Naive thymus-derived CD4-positive, alpha-beta T cell (primary cell): ENCODE results near the gene RPE. TPM values are rescaled to one million over a fixed set of nuclear protein-coding genes. Genes with fewer than 3 reads are reported as not detected.

Source experiments
- ATAC-seq: fragments of 150-1000 bp; cut with Tn5 transposase; 2 replicates; pipeline ENCODE4 v1.10.0; 2021; ENCODE audit warnings: mild to moderate bottlenecking, moderate library complexity
- CTCF ChIA-PET: fragments of 350-600 bp; sonication (Branson Sonifier 250); formaldehyde crosslinking; loops from one replicate; lab custom pipeline; 2021; ENCODE audit warnings: antibody characterized with exemption; lab: Charles Lee
- POLR2A ChIA-PET: fragments of 350-600 bp; sonication (Branson Sonifier 250); formaldehyde crosslinking; loops from one replicate; lab custom pipeline; 2021; ENCODE audit warnings: antibody characterized with exemption, inconsistent platforms; lab: Charles Lee
- DNase-seq, 9 donors: peaks; one replicate each; pipeline versions ENCODE4 v3.0.0 to v3.0.0-alpha.2; 2020 to 2022; ENCODE audit warnings: mixed read lengths in 1 of 9
- H3K27ac ChIP-seq: one replicate; pipeline ENCODE4 v1.7.0; 2013; ENCODE audit warnings: mild to moderate bottlenecking, low read depth, low read length, moderate library complexity
- H3K27me3 ChIP-seq, 2 donors: one replicate each; pipeline ENCODE4 v1.7.0; 2013; ENCODE audit warnings: low read length in 2 of 2, mild to moderate bottlenecking in 2 of 2, moderate library complexity in 2 of 2; ENCODE audit not compliant: control insufficient read depth in 2 of 2, insufficient read depth in 2 of 2
- H3K36me3 ChIP-seq, 3 experiments: 1 replicate in 2 of 3; 2 replicates in 1 of 3; pipeline ENCODE4 v1.7.0; 2013; ENCODE audit warnings: low read length in 3 of 3, mild to moderate bottlenecking in 3 of 3, moderate library complexity in 1 of 3; ENCODE audit not compliant: insufficient read depth in 3 of 3, control insufficient read depth in 2 of 3
- H3K4me1 ChIP-seq, 2 donors: one replicate each; pipeline ENCODE4 v1.7.0; 2013; ENCODE audit warnings: low read length in 2 of 2, mild to moderate bottlenecking in 2 of 2, moderate library complexity in 1 of 2; ENCODE audit not compliant: control insufficient read depth in 2 of 2, insufficient read depth in 2 of 2
- H3K4me3 ChIP-seq: 2 replicates; pipeline ENCODE4 v1.7.0; 2013; ENCODE audit warnings: mild to moderate bottlenecking, low read length
- H3K9me3 ChIP-seq, 3 experiments: 1 replicate in 2 of 3; 2 replicates in 1 of 3; pipeline ENCODE4 v1.7.0; 2013; ENCODE audit warnings: low read length in 3 of 3; ENCODE audit not compliant: control insufficient read depth in 2 of 3
- H3K27ac Mint-ChIP-seq, 9 donors: one replicate each; pipeline ENCODE4 v1.8.0; 2020 to 2022; ENCODE audit warnings: mixed read lengths in 9 of 9, mild to moderate bottlenecking in 8 of 9, moderate library complexity in 5 of 9, inconsistent platforms in 2 of 9
- H3K27me3 Mint-ChIP-seq, 5 donors: one replicate each; pipeline ENCODE4 v1.8.0; 2021 to 2022; ENCODE audit warnings: mixed read lengths in 5 of 5, mild to moderate bottlenecking in 1 of 5
- H3K36me3 Mint-ChIP-seq, 5 donors: one replicate each; pipeline ENCODE4 v1.8.0; 2020 to 2022; ENCODE audit warnings: mixed read lengths in 5 of 5, mild to moderate bottlenecking in 3 of 5, inconsistent platforms in 1 of 5
- H3K4me1 Mint-ChIP-seq, 7 donors: one replicate each; pipeline ENCODE4 v1.8.0; 2020 to 2022; ENCODE audit warnings: mixed read lengths in 7 of 7, mild to moderate bottlenecking in 3 of 7, inconsistent platforms in 1 of 7
- H3K4me3 Mint-ChIP-seq, 10 donors: one replicate each; pipeline ENCODE4 v1.8.0; 2020 to 2022; ENCODE audit warnings: mild to moderate bottlenecking in 10 of 10, mixed read lengths in 10 of 10, moderate library complexity in 6 of 10, inconsistent platforms in 2 of 10
- H3K9me3 Mint-ChIP-seq, 11 donors: one replicate each; pipeline ENCODE4 v1.8.0; 2020 to 2022; ENCODE audit warnings: mixed read lengths in 11 of 11, mild to moderate bottlenecking in 4 of 11, inconsistent platforms in 1 of 11, moderate library complexity in 1 of 11
- intact Hi-C, 2 donors: fragments of 100-400 bp; cut with micrococcal nuclease; formaldehyde crosslinking; loops; one replicate each; pipeline ENCODE4 v1.15.1; 2023
- polyA plus RNA-seq, 2 donors: library from polyadenylated mRNA; unstranded; fragments of 300-500 nt; fragmentation: Illumina TruSeq; gene quantifications; one replicate each; pipeline ENCODE4 v1.2.3, GENCODE V29; 2021
- total RNA-seq, 6 experiments: library from RNA in 5 of 6; stranded (reverse) in 5 of 6; gene quantifications; 1 replicate in 5 of 6; 2 replicates in 1 of 6; pipeline ENCODE4 v1.2.3 and lab custom pipeline; 2021 to 2026

RPE gene
- total and polyA plus RNA-seq, 7 experiments from 2014 or later = 15.9 to 47.3 (median 23.7) TPM

DNA sequence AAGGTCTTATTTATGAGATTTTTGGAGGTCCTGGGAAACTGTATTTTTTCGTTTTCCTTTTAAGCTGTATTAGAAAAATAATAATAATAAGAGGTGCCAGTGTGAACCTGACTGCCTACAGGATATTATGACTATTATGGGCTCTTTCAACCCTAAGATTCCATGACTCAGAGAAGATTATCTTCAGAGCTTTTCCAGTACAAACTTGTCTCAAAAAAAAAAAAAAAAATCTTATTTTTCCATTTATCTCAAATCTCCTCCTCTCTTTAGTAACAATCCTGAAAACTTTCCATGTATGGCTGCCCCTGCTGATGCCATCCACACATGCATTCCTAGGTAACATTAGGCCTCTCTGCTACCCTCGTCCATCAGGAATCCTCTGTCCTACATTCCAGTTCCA lies 36.7 kb upstream of the RPE start:
- H3K4me1 Mint-ChIP-seq = no peaks in the 10 kb centered on the region
- no peak overlapping the region for H3K27ac Mint-ChIP-seq
- H3K27me3 ChIP-seq = no peaks in the 10 kb centered on the region
- H3K4me3 Mint-ChIP-seq = no peak overlapping the region
- no peaks in the 10 kb centered on the region for H3K36me3 Mint-ChIP-seq
- H3K9me3 Mint-ChIP-seq = no peaks in the 10 kb centered on the region
- ATAC-seq = no peak
- no peaks in the 10 kb centered on the region for H3K36me3 ChIP-seq
- intact Hi-C loops = no loop called here
- ChIA-PET CTCF (interaction anchor here (0.6 to 0.8 kb wide), 2 partner anchors 11 to 140 kb away, joined by 3 read pairs; no protein-coding TSS in a partner anchor), POLR2A (no interaction called here)
- no peak overlapping the region for H3K27ac ChIP-seq
- H3K9me3 ChIP-seq = no peaks in the 10 kb centered on the region
- H3K4me1 ChIP-seq = no peaks in the 10 kb centered on the region
- peaks cover 0 to 20% (median 0%) of the 10 kb centered on the region in 5 donors for H3K27me3 Mint-ChIP-seq
- H3K4me3 ChIP-seq = no peak overlapping the region
- no peak for DNase-seq

DNA sequence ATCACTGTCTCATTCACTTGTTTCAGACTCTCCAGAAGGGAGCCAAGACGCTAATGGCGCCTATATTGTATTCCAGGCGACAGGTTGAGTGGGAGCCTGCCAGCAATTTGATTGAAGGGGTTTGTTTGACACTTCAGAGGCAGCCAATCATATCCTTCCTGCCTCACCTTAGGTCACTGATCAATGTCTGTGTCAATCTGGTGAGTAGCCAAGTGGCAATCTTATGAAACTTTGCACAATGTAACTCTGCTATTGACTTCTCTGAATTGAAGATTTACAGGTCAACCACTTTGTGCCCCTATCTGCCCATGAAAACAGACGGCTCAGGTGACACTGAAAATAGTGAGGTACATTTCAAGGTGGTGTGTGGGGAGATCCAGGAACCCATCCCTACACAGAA lies 32.7 kb upstream of the RPE start:
- Mint-ChIP-seq H3K9me3 (no peaks in the 10 kb centered on the region), H3K27ac (no peak overlapping the region), H3K36me3 (no peaks in the 10 kb centered on the region), H3K4me3 (no peak overlapping the region), H3K4me1 (no peaks in the 10 kb centered on the region), H3K27me3 (peaks cover 0 to 17% (median 12%) of the 10 kb centered on the region in 5 donors)
- CTCF ChIA-PET = no interaction called here
- Histone ChIP-seq H3K9me3 (no peaks in the 10 kb centered on the region), H3K27ac (no peak overlapping the region), H3K36me3 (no peaks in the 10 kb centered on the region), H3K4me3 (no peak overlapping the region), H3K4me1 (no peaks in the 10 kb centered on the region), H3K27me3 (no peaks in the 10 kb centered on the region)
- intact Hi-C loops = no loop called here
- ATAC-seq (no peak), DNase-seq (no peak)
- POLR2A ChIA-PET = no interaction called here

DNA sequence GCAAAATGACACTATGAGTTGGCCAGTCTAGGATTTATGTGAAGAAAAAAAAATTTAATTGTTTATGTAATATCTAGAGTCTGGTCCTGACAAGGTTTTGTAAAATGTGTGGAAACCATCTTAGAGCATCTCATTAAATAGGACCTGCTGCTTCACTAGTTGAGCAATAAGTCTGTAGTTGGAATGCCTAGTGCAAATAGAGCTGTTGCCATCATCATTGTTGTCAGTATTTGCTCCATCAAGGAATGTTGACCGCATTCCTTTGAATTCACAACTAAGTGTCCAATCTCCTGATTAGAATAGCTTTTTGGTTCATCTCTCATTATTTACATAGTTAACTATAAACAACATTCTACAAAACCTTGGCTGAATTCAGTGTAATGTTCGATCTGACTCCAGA lies 32.2 kb upstream of the RPE start:
- Histone ChIP-seq H3K9me3 (no peaks in the 10 kb centered on the region), H3K27ac (no peak overlapping the region), H3K4me1 (no peaks in the 10 kb centered on the region), H3K27me3 (no peaks in the 10 kb centered on the region), H3K4me3 (no peak overlapping the region), H3K36me3 (no peaks in the 10 kb centered on the region)
- ATAC-seq (no peak), DNase-seq (no peak)
- Mint-ChIP-seq H3K4me1 (no peaks in the 10 kb centered on the region), H3K9me3 (no peaks in the 10 kb centered on the region), H3K27me3 (peaks cover 0 to 17% (median 12%) of the 10 kb centered on the region in 5 donors), H3K27ac (no peak overlapping the region), H3K4me3 (no peak overlapping the region), H3K36me3 (no peaks in the 10 kb centered on the region)
- intact Hi-C loops = no loop called here
- POLR2A ChIA-PET = no interaction called here
- CTCF ChIA-PET = no interaction called here

DNA sequence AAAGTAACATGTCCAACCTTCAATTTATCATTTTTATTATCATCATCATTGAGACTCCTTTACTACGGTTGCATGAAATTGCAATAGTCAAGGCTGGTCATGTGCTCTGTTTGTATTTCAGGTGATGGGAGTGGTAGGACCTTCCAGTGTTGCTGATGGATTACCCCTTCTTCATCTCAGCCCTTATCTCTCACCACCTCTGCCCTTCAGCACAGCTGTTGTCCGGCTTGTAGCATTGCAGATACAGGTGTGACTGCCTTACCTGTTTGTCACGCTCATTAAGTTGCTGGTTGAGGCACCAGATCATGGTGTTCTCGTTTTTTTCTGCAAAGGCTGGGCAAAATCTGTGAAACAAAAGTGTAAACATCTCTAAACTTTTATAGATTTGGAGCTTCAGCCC lies 31.7 kb upstream of the RPE start:
- DNase-seq (no peak), ATAC-seq (no peak)
- intact Hi-C loops = no loop called here
- no peaks in the 10 kb centered on the region for H3K36me3 Mint-ChIP-seq
- peaks cover 0 to 17% (median 12%) of the 10 kb centered on the region in 5 donors for H3K27me3 Mint-ChIP-seq
- H3K4me1 Mint-ChIP-seq = no peaks in the 10 kb centered on the region
- H3K9me3 ChIP-seq = no peaks in the 10 kb centered on the region
- H3K4me3 ChIP-seq = no peak overlapping the region
- ChIA-PET CTCF (no interaction called here), POLR2A (no interaction called here)
- no peaks in the 10 kb centered on the region for H3K4me1 ChIP-seq
- H3K27ac ChIP-seq = no peak overlapping the region
- no peak overlapping the region for H3K4me3 Mint-ChIP-seq
- H3K27me3 ChIP-seq = no peaks in the 10 kb centered on the region
- no peak overlapping the region for H3K27ac Mint-ChIP-seq
- H3K9me3 Mint-ChIP-seq = no peaks in the 10 kb centered on the region
- H3K36me3 ChIP-seq = no peaks in the 10 kb centered on the region

DNA sequence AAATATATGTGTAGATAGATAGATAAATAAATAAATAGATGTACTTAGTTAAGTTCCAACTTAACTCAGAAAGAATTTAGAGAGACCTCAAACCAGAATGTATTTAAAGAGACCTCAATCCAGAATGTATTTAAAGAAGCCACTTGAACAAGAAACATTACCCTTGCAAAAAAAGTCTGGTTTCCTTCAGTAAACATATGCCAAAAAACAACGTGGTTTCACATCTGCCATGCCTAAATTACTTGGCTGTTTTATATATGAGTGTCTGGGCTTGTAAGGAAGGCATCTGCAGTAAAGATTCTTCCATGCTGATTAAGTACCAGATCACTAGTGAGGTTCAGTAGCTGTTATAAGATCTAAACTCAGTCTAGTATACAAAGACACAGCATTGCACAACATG lies 29.1 kb upstream of the RPE start:
- intact Hi-C loops = no loop called here

DNA sequence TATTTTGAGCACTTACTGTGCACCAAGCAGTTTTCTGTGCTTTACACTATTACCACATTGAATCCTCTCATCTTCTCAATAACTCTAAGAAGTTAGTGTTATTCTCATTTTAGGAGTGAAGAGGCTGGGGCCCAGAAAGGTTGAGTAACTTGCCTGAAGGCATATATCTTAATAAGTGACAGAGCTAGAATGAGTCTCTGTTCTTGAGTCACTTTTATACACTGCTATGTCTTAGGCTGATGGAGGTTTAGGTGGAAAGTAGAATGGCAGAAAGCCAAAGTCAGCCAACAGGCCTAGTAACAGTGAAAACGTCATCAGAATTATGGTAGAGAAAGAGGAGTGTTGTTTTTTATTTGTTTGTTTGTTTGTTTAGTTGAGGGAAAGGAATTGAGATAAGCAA lies 27.9 kb upstream of the RPE start:
- H3K9me3 Mint-ChIP-seq = no peaks in the 10 kb centered on the region
- Histone ChIP-seq H3K9me3 (no peaks in the 10 kb centered on the region), H3K36me3 (no peaks in the 10 kb centered on the region), H3K27me3 (no peaks in the 10 kb centered on the region), H3K4me1 (no peaks in the 10 kb centered on the region), H3K27ac (no peak overlapping the region), H3K4me3 (no peak overlapping the region)
- ATAC-seq (no peak), DNase-seq (no peak)
- CTCF ChIA-PET = no interaction called here
- H3K27ac Mint-ChIP-seq = no peak overlapping the region
- H3K4me3 Mint-ChIP-seq = no peak overlapping the region
- H3K36me3 Mint-ChIP-seq = no peaks in the 10 kb centered on the region
- no peaks in the 10 kb centered on the region for H3K4me1 Mint-ChIP-seq
- intact Hi-C loops = no loop called here
- H3K27me3 Mint-ChIP-seq = peaks cover 4 to 17% (median 10%) of the 10 kb centered on the region in 5 donors
- POLR2A ChIA-PET = no interaction called here

More for the DNA sequence above, 29.1 kb upstream of the RPE start:
- no peaks in the 10 kb centered on the region for H3K36me3 ChIP-seq
- ATAC-seq = no peak
- ChIA-PET POLR2A (no interaction called here), CTCF (interaction anchor here (0.7 to 2.0 kb wide), 2 partner anchors 8 to 222 kb away, joined by 4 to 10 read pairs; no protein-coding TSS in a partner anchor)
- no peaks in the 10 kb centered on the region for H3K36me3 Mint-ChIP-seq
- no peak overlapping the region for H3K4me3 Mint-ChIP-seq
- H3K27me3 Mint-ChIP-seq = peaks cover 4 to 17% (median 10%) of the 10 kb centered on the region in 5 donors
- H3K9me3 Mint-ChIP-seq = no peaks in the 10 kb centered on the region
- H3K9me3 ChIP-seq = no peaks in the 10 kb centered on the region
- no peak overlapping the region for H3K27ac ChIP-seq
- DNase-seq = no peak
- no peaks in the 10 kb centered on the region for H3K4me1 ChIP-seq
- no peaks in the 10 kb centered on the region for H3K27me3 ChIP-seq
- H3K4me3 ChIP-seq = no peak overlapping the region
- no peaks in the 10 kb centered on the region for H3K4me1 Mint-ChIP-seq
- no peak overlapping the region for H3K27ac Mint-ChIP-seq

DNA sequence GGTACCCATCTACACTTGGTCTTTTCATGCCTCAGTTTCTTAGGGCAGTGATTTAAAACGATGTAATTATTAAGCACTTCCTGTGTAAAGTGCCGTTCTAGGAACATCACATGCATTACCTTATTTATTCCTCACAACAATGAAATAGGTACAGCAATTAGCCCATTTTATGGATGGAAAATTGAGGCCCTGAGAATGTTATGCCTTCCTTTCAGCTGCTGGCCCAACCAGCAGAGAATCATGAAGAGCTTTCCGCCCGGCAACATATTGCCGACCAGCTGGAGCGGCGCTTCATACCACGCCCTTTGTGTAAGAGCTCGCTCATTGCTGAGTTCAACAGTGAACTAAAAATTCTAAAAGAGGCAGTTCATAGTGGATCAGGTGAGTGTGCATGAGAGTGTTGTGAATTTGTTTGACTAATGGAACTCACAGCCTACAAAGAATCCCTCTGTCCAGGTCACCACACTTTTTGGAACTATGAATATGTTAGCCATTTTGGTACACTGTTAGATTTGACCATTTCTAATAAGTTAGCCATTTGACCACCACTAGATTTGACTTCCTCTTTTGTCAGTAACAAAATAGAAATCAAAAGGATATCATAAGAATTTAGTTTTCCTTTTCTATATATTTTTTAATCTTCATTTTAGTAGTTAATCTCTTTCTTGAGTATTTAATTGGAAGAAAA lies 25.6 kb upstream of the RPE start:
- ChIA-PET POLR2A (no interaction called here), CTCF (interaction anchor here (0.6 to 4.0 kb wide), 8 partner anchors 11 to 225 kb away, joined by 3 to 37 read pairs (median 4); no protein-coding TSS in a partner anchor)
- ATAC-seq (no peak), DNase-seq (no peak)
- Mint-ChIP-seq H3K4me3 (no peak overlapping the region), H3K4me1 (no peaks in the 10 kb centered on the region), H3K9me3 (no peaks in the 10 kb centered on the region), H3K36me3 (no peaks in the 10 kb centered on the region), H3K27ac (no peak overlapping the region), H3K27me3 (peaks cover 4 to 16% (median 13%) of the 10 kb centered on the region in 5 donors)
- Histone ChIP-seq H3K4me1 (no peaks in the 10 kb centered on the region), H3K27ac (no peak overlapping the region), H3K9me3 (no peaks in the 10 kb centered on the region), H3K27me3 (no peaks in the 10 kb centered on the region), H3K36me3 (no peaks in the 10 kb centered on the region), H3K4me3 (no peak overlapping the region)
- intact Hi-C loops = loop anchor here (1.0 kb wide), 3 partner anchors 96 to 222 kb away; no protein-coding TSS in a partner anchor
